ENCODE results near the gene ZNF496.

DNA sequence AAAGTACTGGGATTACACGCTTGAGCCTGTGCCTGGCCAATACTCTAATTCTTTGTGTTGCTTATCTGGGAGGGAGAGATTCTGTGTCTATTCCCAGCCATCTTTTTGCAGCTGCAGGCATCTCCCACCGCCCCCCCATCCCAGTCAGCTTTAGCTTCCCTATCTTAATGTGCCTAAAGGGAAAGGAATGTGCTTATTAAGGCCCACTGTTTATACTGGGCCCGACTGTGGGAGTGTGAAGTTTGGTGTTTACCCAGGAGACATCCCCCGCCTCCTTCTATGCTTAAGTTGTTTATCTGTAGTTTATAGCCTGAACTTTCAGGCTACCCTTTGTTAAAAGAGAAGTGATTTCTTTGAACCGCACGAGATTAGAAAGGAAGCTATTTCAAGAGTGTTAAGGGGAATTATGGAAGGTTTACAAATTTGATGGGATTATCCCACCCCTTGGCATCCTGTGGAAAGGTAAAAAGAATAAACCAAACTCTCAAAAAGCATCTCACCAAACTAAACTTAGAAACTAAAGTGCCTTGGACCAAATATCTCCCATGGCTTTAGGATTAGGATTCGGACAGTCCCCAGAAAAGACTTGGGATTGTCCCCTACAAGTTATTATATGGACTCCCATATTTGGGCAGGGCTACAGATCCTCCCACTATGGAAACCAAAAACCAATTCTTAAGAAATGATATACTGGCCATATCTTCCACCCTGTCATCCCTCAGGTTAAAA, 25.5 kb upstream of the ZNF496 start:
- TF ChIP-seq, protein P1, sequence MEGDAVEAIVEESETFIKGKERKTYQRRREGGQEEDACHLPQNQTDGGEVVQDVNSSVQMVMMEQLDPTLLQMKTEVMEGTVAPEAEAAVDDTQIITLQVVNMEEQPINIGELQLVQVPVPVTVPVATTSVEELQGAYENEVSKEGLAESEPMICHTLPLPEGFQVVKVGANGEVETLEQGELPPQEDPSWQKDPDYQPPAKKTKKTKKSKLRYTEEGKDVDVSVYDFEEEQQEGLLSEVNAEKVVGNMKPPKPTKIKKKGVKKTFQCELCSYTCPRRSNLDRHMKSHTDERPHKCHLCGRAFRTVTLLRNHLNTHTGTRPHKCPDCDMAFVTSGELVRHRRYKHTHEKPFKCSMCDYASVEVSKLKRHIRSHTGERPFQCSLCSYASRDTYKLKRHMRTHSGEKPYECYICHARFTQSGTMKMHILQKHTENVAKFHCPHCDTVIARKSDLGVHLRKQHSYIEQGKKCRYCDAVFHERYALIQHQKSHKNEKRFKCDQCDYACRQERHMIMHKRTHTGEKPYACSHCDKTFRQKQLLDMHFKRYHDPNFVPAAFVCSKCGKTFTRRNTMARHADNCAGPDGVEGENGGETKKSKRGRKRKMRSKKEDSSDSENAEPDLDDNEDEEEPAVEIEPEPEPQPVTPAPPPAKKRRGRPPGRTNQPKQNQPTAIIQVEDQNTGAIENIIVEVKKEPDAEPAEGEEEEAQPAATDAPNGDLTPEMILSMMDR (IDR thresholded peaks at IDR 0.05): no peak
- TF ChIP-seq POLR2A (IDR thresholded peaks at IDR 0.05): no peak
